Activated naive CD8-positive, alpha-beta T cell treated with anti-CD3 and anti-CD28 coated beads, Interleukin-2, amount 50 U/mL, for 16 hours (primary cell): ENCODE results near the gene CAMK1.

ENCODE experiments used
- DNase-seq: peaks from one replicate; pipeline ENCODE4 v3.0.0-alpha.2; 2020; ENCODE audit warnings: low read depth, low spot score

Gene CAMK1

DNA sequence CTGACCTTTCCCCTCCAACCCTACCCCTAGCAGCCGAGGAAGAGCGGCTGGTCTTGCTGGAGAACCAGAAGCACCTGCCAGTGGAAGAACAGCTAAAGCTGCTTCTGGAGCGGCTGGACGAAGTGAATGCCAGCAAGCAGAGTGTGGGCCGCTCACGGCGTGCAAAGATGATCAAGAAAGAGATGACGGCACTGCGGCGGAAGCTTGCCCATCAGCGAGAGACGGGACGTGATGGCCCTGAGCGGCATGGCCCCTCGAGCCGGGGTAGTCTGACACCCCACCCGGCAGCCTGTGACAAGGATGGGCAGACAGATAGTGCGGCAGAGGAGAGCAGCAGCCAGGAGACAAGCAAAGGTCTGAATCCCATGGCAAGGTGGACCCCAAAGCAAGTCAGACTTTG is 26.2 kb downstream of the CAMK1 start:
- no peak for DNase-seq

DNA sequence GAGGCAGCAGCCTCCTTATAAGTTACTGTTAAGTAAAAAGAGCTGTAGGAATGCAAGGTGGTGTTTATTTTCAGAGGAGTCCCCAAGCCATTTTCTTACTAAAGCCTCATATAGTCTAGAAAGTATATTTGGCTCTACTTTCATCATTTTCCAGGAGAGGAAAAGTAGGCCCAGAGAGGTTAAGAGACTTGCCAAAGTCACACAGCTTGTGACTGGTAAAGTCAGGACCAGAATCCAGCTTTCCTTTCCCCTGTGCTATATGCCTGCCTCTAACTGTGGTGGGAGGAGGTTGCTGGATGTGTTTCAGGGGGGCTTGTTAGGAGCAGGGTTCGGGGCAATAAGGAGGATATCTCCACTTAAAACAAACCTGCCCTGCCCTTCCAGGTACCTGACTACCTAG is 27.2 kb downstream of the CAMK1 start:
- DNase-seq: no peak

DNA sequence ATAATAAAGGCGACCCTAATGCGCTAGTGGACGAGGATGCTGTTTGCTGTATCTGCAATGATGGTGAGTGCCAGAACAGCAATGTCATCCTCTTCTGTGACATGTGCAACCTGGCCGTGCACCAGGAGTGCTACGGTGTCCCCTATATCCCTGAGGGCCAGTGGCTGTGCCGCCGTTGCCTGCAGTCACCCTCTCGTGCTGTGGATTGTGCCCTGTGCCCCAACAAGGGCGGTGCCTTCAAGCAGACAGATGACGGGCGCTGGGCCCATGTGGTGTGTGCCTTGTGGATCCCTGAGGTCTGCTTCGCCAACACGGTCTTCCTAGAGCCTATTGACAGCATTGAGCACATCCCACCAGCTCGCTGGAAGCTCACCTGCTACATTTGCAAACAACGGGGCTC is 30.6 kb downstream of the CAMK1 start:
- no peak for DNase-seq

DNA sequence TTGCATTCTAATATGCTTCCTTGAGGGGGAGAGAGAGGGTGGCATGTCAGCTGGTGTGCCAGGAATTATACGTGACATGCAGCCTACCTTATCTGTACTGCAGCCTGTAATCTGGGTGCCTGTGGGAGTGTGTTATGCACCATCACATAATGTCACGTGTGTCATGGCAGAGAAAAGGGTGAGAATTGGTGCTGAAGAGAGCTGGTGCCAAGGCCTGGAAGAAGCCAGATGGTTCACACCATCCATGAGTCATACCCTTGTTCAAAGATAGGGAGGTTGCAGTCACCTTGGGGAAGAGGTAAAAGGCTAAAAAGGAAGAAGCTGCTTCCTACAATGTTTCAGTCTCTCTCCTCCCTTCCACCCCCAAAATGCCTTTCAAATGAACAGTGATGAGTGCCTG is 32.9 kb downstream of the CAMK1 start:
- no peak for DNase-seq

DNA sequence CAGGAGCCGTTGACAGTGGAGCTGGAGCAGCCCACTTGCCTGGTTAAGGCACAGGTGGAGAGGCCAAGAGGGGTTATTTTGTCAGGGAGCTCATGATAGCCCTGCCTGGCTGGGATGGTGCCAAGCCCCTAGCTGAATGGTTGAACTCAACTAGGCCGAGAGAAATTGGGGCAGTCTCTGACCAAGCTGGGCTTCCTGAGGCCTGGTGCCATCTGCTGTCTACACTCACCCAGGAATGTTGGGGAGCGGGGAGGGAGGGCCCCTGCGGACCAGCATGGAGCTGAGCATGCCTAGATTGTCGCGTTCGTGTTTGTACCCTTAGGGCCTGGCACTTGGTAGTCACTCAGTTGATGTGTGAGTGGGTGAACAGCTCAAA is 37.0 kb downstream of the CAMK1 start:
- DNase-seq: no peak

DNA sequence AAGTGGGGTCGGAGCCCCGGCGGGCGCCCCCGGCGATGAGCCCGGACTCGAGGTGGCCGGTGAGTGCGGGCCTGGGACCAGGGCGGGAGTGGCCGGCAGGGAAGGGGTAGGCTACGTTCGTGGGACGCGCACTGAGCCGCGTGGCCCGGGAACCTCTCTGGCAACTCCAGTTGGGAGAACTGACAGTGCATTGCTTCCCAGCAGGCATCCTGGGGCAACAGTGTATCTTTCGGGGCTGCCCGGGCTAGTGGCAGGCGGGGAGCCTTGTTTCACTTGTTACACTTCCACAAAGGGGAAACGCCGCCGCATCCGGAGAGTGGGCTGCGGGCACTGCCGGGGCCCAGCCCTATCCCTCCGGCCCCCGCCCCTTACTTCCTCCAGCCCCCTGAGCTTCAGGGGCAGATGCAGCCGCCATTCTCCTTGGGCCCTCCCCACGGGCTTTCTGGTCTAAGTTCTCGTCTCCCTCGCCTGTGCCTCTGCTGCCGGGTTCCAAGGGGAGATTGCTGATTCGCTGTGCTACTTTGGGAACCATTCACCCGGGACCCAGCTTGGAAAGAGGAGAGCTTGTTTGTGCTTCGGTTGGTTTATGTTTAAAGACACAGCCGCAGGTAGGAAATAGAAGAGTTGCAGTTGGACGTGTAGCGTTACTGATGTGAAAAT is 37.5 kb downstream of the CAMK1 start:
- DNase-seq: no peak

DNA sequence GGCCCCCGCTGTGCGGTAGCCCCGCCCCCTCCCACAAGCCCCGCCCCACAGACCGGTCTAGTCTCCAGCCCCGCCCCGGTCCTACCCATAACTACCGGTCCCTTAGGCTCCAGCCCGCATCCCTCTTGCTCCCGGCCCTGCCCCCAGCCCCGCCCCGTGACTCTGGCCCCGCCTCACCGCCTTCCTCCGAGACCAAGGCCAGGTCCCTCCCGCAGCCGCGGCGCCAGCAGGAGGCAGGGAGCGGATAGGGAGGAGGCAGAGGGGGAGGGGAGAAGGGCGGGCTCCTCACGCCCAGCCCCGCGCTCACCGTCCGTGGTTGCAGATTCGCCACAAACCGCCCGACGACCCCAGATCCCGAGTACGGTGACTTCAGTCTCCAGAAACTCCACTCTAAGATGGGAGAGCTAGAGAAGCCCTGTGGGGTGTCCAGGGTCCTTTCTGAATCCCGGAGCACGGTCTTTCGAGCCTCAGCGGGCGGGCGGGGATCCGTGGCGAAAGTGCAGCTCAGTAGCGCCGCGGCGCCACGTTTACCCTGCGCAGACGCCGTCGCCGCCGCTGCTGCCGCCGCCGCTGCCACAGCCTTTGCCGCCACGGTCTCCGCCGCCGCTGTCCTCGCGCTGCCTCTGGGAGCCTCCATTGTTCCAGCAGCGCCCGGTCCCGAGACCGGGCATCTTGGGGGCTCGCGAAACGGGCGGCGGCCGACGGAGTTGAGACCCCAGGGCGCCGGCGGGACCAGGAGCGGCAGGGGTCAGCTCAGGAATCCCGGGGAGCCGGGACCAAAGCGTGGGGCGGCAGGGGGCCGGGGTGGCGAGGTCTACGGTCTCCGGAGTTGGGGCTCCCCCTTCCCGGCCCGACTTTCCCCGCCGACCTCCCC is 38.3 kb downstream of the CAMK1 start, which contains the start of gene BRPF1:
TSS of gene BRPF1 (plus strand) at position 530 of the 874 bp plus-strand sequence. CDS start 2,406 bp downstream, outside the sequence.
- peak; percentile 100 for DNase-seq

DNA sequence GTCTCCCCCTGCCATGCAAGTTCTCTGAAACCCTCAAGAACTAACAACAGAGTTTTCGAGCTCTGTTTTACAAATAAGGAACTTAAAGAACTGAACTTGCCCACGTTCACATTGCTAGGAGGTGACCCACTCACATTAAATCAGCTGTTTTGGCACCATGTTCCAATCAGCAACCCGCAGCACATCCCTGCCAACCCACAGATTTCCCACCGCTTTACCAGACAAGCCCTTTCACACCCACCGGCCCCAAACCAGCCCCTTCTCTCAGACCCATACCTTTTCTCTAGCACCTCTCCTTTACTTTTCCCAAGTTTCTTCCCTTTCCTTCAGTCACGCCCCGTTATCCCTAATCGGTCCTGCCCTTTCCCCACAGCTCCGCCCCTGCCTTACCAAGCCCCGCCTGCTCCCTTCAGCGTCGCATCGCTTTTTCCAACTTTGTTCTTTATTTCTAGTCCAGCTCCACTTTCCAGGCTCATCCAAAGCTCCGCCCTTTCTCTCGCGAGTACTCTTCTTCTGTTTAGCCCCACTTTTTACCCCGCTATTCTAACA is 39.0 kb downstream of the CAMK1 start:
- DNase-seq: no peak

DNA sequence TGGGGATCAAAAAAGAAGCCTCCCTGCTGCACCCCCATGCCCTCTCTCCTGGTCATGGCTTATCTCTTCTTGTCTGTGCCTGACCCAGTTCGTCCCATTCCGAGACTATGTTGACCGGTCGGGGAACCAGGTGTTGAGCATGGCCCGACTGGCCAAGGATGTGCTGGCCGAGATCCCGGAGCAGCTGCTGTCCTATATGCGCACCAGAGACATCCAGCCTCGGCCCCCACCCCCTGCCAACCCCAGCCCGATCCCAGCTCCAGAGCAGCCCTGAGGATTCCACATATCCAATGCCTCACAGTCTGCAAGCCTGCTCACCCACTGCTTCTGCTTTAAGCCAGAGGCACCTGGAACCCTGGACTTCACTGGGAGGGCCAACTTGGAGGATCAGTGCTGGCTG is 40.3 kb downstream of the CAMK1 start:
- no peak for DNase-seq

DNA sequence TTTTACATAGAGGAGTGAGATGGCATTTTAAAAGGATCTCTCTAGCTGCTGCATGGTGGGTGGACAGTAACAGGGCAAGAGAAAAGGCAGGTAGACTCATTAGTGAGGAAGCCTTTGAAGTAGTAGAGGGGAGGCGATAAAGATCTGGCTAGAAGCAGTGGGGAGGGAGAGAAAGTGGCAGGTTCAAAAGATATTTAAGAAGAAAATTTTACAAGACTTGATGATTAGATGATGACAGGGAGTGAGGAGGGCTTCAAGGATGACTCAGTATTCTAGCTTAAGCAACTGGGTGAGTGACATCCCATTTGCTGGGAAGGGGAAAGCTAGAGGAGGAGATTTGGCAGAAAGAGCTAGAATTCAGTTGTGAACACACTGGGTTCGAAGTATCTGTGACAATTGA is 42.0 kb downstream of the CAMK1 start:
- no peak for DNase-seq

DNA sequence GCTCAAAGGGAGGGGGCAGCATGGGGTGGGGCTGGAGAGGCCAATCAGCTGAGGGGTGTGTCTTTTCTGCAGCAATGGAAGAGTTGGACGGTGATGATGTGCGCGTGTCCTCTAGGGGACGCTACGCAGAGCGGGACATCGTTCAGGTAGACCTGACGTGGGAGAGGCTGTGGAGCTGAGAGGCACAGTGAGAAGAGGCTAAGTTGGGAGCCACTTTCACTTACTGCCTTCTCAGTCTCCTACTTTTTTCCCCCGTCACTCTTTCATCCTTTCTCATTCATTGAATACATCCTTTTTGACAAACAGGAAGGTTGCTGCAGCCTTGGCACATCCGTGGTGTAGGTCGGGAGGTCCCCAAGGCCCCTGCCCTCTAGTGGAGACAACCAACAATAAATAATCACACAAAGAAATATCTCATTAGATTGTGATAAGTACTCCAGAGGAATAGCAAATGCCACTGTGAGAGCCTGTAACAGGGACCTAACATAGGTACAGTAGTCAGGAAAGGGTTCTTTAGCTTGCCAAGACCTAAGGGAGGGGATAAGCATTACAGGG is 42.6 kb downstream of the CAMK1 start:
- no peak for DNase-seq

DNA sequence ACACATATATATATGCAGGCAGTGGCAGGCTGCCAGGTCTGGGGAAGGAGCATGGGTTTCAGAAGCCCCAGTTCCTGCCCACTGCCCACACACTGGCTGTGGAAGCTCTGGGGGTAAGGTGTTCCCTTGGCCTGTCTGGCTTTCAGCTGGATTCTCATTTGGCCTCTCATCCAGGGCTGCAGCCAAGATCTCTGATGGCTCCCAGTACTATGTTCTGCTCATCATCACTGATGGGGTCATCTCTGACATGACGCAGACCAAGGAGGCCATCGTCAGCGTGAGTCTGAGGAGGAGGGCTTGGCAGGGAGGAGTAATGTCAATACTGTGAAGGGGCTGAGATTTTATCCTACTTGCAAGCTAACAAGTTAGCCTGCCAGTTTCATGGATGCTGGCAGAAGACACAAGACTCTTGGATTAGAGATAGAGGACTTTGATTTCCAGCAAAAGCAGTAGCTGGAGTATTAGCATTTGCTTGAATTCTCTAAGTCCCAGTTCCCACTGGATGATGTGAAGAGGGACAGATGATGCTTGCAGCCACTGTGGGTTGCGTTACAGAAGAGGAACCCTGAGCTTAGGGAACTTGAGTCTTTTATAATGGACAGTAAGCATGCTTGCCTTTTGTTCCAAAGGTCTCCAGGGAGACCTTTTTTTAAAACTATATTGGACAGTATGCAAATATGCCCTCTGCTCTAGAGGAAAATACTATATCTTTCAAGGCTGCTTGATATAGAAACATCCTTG is 43.8 kb downstream of the CAMK1 start:
- no peak for DNase-seq

DNA sequence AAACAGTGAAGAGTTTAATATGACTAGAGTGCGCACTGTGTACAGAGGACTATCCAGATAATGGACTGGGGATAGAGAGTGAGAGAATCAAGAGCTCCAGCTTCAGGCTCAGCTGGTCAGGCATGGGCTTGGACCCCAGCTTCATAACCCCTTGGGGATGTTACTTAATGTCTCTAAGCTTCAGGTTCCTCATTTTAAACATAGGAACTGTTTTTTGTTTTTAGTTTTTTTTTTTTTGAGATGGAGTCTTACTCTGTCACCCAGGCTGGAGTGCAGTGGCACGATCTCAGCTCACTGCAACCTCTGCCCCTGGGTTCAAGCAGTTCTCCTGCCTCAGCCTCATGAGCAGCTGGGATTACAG is 48.1 kb downstream of the CAMK1 start:
- DNase-seq: no peak

DNA sequence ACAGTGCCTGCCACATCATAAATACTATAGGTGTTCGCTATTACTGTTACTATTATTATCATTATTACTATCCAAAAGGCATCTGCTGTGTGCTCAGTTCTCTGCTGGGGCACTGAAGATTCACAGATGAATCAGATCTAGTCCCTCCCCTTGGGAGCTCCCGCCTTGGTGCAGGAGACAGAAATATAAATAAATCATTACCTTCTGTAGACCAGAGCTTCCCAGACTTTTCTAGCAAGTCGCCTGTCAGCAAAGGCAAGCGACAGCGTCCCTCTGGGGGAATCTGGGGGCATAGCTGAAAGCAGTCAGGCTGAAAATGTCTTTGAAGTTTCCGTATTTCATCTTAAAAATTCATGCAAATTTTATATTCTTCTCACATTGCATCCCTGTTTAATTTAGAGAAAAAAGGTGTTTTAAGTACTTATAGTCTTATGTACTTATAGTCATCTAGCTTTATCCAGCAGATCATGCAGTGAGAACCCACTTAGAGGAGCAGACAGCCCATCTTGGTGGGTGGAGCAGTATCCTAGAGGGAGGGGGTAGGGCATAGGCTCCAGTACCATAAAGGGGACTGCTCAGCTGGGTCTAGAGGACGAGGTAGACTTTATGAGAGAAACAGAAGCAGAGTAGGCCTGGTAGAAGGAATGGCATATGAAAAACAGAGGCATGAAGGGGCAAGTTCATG is 48.6 kb downstream of the CAMK1 start:
- DNase-seq: no peak

DNA sequence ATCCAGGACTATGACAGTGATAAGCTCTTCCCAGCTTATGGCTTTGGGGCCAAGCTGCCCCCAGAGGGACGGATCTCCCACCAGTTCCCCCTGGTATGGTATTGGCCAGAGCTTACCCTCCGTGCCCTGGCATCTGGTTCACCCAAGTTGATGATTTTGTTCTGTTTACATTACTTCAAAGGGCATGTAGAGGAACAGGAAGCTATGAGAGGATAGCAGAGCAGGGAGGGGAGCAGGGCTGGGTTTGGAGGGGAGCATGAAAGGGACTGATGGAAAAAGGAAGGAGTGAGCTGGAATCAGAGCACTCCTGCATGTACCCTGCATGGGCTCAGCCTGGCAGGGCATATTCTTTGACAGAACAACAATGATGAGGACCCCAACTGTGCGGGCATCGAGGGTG is 51.6 kb downstream of the CAMK1 start:
- no peak for DNase-seq

DNA sequence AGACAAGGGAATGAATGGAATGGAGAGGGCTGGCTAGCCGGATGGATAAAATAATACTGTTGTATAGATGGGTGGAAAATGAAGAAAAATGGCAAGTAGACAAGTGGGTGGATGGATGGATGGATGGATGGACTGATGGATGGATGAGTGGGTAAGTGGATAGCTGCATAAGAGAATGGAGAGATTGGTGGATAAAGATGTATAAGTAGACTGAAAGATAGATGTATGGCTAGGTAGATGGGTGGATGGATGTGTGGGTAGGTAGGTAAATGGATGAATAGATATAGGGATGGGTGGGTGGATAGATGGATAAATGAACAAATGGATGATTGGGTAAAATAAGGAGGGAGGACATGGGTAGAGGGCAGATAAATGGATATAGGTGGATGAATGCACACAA is 52.2 kb downstream of the CAMK1 start:
- no peak for DNase-seq

DNA sequence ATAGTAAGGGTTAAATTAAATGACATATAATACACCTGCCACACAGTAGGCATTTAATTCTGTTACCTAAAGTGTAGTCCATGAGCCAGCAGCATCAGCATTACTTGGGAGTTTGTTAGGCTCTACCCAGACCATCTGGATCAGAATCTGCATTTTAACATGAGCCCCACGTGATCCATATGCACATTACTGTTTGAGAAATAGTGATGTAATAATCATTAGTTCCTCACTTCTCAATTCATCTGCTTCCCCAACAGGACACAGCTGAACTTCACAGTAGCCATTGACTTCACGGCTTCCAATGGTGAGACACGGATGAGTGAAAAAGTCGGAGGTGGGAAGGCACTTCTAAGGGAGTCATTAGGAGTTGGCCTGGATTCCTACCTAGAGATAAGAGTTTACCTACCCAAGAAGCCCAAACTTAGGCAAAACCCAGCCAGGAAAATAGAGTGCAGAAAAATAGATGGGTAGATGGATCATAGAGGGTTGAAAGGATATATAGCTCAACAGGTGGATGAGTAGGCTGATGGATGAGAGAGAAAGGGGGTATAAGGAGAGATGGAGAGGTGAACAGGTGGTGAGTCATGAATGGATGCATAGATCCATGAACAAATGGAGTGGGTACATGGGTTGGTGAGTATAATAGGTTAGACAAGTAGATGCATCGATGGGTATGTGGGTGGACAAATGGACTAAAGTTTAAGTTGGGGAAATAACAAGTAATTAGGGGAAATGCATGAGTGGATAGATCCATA is 52.8 kb downstream of the CAMK1 start:
- DNase-seq: no peak

DNA sequence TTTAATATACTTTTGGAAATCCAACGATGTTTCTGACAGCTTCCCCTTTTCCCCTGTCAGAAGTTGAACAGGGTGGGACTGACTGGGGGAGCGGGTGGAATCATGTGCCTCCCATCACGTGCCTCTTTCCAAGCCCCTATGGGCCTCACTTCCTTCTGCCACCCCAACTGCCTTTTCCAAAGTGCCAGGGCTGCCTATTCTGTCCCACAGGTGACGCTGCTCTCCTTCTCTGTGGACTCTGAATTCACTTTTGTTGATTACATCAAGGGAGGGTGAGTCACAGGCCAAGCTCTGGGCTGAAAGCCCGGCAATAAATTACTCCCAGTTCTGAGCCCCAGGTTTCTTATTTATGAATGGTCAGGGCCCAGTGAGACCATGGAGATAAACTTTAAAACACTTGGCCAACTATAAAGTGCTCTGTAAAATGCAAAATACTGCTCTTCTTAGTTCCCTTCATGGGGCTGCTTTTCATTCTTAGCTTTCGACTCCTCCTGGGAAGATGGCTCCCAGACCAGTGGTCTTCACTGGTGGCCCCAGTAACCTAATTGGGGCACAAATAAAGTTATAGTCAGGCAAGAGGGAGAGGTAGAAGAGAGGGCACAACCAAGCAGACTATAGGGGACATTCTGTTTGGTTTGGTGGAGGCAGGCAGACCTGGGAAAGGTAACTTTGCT is 53.8 kb downstream of the CAMK1 start:
- no peak for DNase-seq

DNA sequence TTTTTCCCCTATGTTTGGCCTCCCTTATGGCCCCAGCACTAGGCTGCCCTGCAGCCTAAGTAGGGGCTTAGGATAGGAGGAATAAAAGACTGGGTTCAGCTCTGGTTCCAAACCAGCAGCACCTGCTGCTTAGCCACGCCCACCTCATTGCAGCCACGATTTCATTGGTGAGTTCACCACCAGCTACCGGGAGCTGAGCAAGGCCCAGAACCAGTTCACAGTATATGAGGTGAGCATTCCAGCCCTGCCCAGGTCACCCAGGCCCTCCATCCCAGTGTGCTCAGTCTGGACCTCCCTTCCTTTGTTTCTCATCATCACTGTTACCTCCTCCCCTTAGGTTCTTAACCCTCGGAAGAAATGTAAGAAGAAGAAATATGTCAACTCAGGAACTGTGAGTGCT is 54.6 kb downstream of the CAMK1 start:
- no peak for DNase-seq

DNA sequence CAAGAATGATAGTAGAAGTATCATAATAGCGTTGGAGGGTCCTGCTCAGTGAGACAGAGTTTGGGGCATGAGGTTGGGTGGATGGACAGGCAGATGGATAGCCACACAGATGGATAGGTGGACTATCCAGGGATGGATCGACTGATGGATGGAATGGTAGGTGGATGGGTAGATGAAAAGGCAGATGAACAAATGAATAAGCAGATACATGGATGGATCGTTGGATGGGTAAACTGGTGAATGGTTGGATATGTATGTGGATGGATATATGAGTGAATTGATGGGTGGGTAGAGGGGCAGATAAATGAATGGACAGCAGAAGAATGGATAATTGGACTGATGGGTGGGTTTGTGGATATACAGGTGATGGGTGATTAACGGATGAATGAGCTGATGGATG is 56.6 kb downstream of the CAMK1 start:
- no peak for DNase-seq
